HepG2 (cell line): ENCODE measurements around the gene TBC1D16. TPM values are rescaled to one million over a fixed set of nuclear protein-coding genes. Genes with fewer than 3 reads are reported as not detected.

Experiments
- ATAD3A ChIP-seq: sonication (generic); formaldehyde crosslinking; IDR thresholded peaks from 2 replicates; pipeline ENCODE4 v1.4.0; 2020; ENCODE audit warnings: missing genetic modification reagents
- DNMT1 ChIP-seq: sonication (generic); formaldehyde crosslinking; IDR thresholded peaks from 2 replicates; pipeline ENCODE4 v1.5.1; 2020; ENCODE audit warnings: mild to moderate bottlenecking, missing genetic modification reagents
- JUN ChIP-seq: sonication (generic); formaldehyde crosslinking; IDR thresholded peaks from 2 replicates; pipeline ENCODE4 v1.4.0; 2020; ENCODE audit warnings: mild to moderate bottlenecking, missing genetic modification reagents
- NFYB ChIP-seq: sonication (generic); formaldehyde crosslinking; IDR thresholded peaks from 2 replicates; pipeline ENCODE4 v1.4.0; 2020; ENCODE audit warnings: missing genetic modification reagents
- SAP130 ChIP-seq: IDR thresholded peaks from 2 replicates; pipeline ENCODE4 v1.6.1; 2016; ENCODE audit warnings: low read depth
- SCMH1 ChIP-seq: sonication (generic); formaldehyde crosslinking; IDR thresholded peaks from 2 replicates; pipeline ENCODE4 v1.9.0; 2021; ENCODE audit warnings: missing genetic modification reagents, mild to moderate bottlenecking, borderline replicate concordance
- SMYD3 ChIP-seq: sonication (generic); formaldehyde crosslinking; IDR thresholded peaks from 2 replicates; pipeline ENCODE4 v1.8.1; 2023; ENCODE audit warnings: mild to moderate bottlenecking, missing genetic modification reagents
- ZFP36L1 ChIP-seq: sonication (generic); formaldehyde crosslinking; IDR thresholded peaks from 2 replicates; pipeline ENCODE4 v1.8.0; 2022; ENCODE audit warnings: mild to moderate bottlenecking, missing genetic modification reagents, moderate library complexity
- ZKSCAN1 ChIP-seq: fragments of 150-350 bp; IDR thresholded peaks from 2 replicates; pipeline ENCODE4 v1.6.1; 2014; ENCODE audit warnings: low read length
- ZKSCAN8 ChIP-seq: IDR thresholded peaks from 2 replicates; pipeline ENCODE4 v1.6.1; 2016; ENCODE audit warnings: borderline replicate concordance, missing genetic modification reagents, missing compliant biosample characterization
- ZNF225 ChIP-seq: sonication (generic); formaldehyde crosslinking; IDR thresholded peaks from 2 replicates; pipeline ENCODE4 v1.4.0; 2020; ENCODE audit warnings: mild to moderate bottlenecking, missing genetic modification reagents
- ZNF232 ChIP-seq: sonication (generic); formaldehyde crosslinking; IDR thresholded peaks from 2 replicates; pipeline ENCODE4 v1.4.0; 2020; ENCODE audit warnings: missing genetic modification reagents, borderline replicate concordance
- ZNF317 ChIP-seq: sonication (generic); formaldehyde crosslinking; IDR thresholded peaks from 2 replicates; pipeline ENCODE4 v1.5.0; 2020; ENCODE audit warnings: mild to moderate bottlenecking, missing genetic modification reagents
- ZNF616 ChIP-seq: sonication (generic); formaldehyde crosslinking; IDR thresholded peaks from 2 replicates; pipeline ENCODE4 v1.5.0; 2020; ENCODE audit warnings: low read depth, mild to moderate bottlenecking, missing genetic modification reagents
- polyA plus RNA-seq, 8 experiments: library from polyadenylated mRNA; depleted of rRNA in 3 of 8; stranded (reverse) in 7 of 8; unstranded in 1 of 8; fragments of >200 nt; fragmentation: Illumina TruSeq in 4 of 8; extraction: Trizol in 4 of 8; gene quantifications; 2 replicates each; pipeline versions ENCODE4 v1.2.1 to v1.2.3, GENCODE V29; 2011 to 2016; ENCODE audit warnings: low read depth in 4 of 8, missing spikeins in 1 of 8, mixed read lengths in 1 of 8; ENCODE audit not compliant: insufficient read depth in 1 of 8
- total RNA-seq, 5 experiments: library from RNA; depleted of rRNA; stranded (reverse); fragments of >200 nt; fragmentation: Illumina TruSeq; extraction: Trizol; gene quantifications; 2 replicates each; pipeline ENCODE4 v1.2.3, GENCODE V29; 2016; ENCODE audit warnings: low read depth in 1 of 5
- TF ChIP-seq, protein P1 (sequence below): sonication (generic); formaldehyde crosslinking; IDR thresholded peaks from 2 replicates; pipeline ENCODE4 v1.4.0; 2020; ENCODE audit warnings: mild to moderate bottlenecking, missing genetic modification reagents
- TF ChIP-seq, protein P2 (sequence below): sonication (generic); formaldehyde crosslinking; IDR thresholded peaks from 2 replicates; pipeline ENCODE4 v1.9.0; 2021; ENCODE audit warnings: missing genetic modification reagents, borderline replicate concordance

TBC1D16 gene
- total and polyA plus RNA-seq, 2 of the 13 experiments (the other 11 are each of a cell fraction or from before 2014, with no cell fraction given), result 14.9 to 24.9 TPM

DNA sequence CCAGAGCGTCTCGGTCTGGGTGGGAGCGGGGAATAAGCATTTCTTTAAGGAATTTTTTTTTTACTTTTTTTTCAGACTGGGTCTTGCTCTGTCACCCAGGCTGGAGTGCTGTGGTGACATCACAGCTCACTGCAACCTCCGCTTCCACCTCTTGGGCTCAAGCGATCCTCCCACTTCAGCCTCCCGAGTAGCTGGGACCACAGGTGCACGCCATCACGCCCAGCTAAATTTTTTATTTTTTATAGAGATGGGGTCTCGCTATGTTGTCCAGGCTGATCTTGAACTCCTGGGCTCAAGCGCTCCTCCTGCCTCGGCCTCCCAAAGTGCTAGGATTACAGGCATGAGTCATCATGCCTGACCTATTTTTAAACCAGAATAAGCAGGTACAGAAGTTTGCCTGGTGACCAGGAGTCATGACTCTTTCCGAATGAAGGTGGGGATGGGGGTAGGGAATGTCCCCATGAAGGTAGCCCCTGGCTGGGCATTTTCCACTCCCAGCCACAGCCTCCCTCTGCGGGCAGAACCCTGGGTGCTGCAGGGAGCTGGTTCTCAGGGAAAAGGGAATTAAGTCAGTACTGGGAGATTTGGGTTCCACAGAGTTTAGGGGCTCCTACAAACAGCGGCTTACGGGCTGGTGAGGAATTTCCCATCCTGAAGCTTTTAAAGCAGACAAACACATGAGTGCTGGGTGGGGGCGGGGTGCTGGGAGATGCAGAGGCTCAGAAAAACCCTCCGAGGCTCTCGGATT, 48.3 kb downstream of the TBC1D16 start (continued):
- TF ChIP-seq, protein P1, sequence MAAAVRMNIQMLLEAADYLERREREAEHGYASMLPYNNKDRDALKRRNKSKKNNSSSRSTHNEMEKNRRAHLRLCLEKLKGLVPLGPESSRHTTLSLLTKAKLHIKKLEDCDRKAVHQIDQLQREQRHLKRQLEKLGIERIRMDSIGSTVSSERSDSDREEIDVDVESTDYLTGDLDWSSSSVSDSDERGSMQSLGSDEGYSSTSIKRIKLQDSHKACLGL (CRISPR knock-in tag), result no peak
- TF ChIP-seq DNMT1 (CRISPR knock-in tag) (no peak), ZNF317 (CRISPR knock-in tag) (peak; percentile 60; the same call in 1 of the 2 replicates), ZNF616 (no peak), ZKSCAN1 (no peak), ZNF232 (0 out of 2 replicates have a peak, but pooled peaks have one; percentile 12), ZFP36L1 (no peak; the same call in 1 of the 2 replicates), SMYD3 (CRISPR knock-in tag) (no peak), ZKSCAN8 (CRISPR knock-in tag) (no peak), JUN (CRISPR knock-in tag) (peak; percentile 60; the same call in 1 of the 2 replicates), NFYB (CRISPR knock-in tag) (no peak), ATAD3A (CRISPR knock-in tag) (0 out of 2 replicates have a peak, but pooled peaks have one; percentile 53), SCMH1 (no peak), ZNF225 (CRISPR knock-in tag) (no peak), SAP130 (no peak)
- TF ChIP-seq, protein P2, sequence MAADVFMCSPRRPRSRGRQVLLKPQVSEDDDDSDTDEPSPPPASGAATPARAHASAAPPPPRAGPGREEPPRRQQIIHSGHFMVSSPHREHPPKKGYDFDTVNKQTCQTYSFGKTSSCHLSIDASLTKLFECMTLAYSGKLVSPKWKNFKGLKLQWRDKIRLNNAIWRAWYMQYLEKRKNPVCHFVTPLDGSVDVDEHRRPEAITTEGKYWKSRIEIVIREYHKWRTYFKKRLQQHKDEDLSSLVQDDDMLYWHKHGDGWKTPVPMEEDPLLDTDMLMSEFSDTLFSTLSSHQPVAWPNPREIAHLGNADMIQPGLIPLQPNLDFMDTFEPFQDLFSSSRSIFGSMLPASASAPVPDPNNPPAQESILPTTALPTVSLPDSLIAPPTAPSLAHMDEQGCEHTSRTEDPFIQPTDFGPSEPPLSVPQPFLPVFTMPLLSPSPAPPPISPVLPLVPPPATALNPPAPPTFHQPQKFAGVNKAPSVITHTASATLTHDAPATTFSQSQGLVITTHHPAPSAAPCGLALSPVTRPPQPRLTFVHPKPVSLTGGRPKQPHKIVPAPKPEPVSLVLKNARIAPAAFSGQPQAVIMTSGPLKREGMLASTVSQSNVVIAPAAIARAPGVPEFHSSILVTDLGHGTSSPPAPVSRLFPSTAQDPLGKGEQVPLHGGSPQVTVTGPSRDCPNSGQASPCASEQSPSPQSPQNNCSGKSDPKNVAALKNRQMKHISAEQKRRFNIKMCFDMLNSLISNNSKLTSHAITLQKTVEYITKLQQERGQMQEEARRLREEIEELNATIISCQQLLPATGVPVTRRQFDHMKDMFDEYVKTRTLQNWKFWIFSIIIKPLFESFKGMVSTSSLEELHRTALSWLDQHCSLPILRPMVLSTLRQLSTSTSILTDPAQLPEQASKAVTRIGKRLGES (CRISPR knock-in tag), result no peak
